ENCODE measurements around the gene MBNL1. TPM values are rescaled to one million over a fixed set of nuclear protein-coding genes. Genes with fewer than 3 reads are reported as not detected.

The MBNL1 gene
- total and polyA plus RNA-seq, 2 of the 13 experiments (the other 11 are each of a cell fraction or from before 2014, with no cell fraction given), result 27.1 to 55.4 TPM

DNA sequence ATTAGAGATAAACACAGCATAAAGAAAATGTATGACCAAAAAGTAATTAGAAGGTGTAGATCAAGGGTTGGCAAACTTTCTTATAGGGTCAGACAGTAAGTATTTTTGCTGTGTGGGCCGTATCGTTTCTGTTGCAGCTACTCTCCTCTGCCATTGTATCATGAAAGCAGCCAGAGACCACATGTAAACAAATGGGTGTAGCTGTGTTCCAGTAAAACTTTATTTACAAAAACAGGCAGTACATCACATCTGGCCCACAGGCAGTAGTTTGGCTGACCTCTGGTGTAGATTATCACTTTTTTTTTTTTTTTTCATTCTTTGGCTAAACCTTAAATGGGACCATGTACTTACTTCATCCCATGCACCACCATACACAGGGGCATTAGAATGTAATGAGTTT lies 190.8 kb downstream of the MBNL1 start:
- in situ Hi-C loops (cut with HindIII; ENCODE audit: extremely low pct_ligation_motif_present, low pct_unique_long_range_greater_than_20kb) (no loop called here), intact Hi-C loops (cut with micrococcal nuclease; ENCODE audit: unreplicated experiment) (no loop called here)
- no peaks in the 10 kb centered on the region for H4K20me1 ChIP-seq (ENCODE audit: insufficient read depth, low read length)
- FAIRE-seq (no peak), ATAC-seq (no peak), DNase-seq (ENCODE audit: low spot score) (no peak)
- ChIA-PET POLR2A (no interaction called here), CTCF (ENCODE audit: low intra/inter-chr PET ratio, low total read pairs) (no interaction called here)
- BruUV-seq (replicated peaks), result no TSS peak
- no peaks in the 10 kb centered on the region for H3K4me1 ChIP-seq (ENCODE audit: insufficient read depth, low read length)
- H3K36me3 ChIP-seq (replicated peaks in 1 of 2; ENCODE audit: control insufficient read depth in 1 of 2, insufficient read depth in 2 of 2, low read length in 2 of 2), result peaks cover 5 to 43% of the 10 kb centered on the region in 2 experiments; a peak in 4 of 5 replicates
- H3K4me2 ChIP-seq (ENCODE audit: low read depth, low read length), result no peak overlapping the region
- H3K27ac ChIP-seq (ENCODE audit: extremely low read length, insufficient read depth, low read length), result no peak overlapping the region
- H3K4me3 ChIP-seq (replicated peaks in 1 of 3; ENCODE audit: insufficient read depth in 1 of 3, low read depth in 2 of 3, low read length in 3 of 3), result no peak overlapping the region
- no peak overlapping the region for H2AFZ ChIP-seq (ENCODE audit: low read length)
- H3K79me2 ChIP-seq (ENCODE audit: insufficient read depth, low read length), result no peaks in the 10 kb centered on the region
- no peak overlapping the region for H3K9ac ChIP-seq (ENCODE audit: insufficient read depth, low read depth, low read length)
- no peaks in the 10 kb centered on the region for H3K27me3 ChIP-seq (ENCODE audit: control insufficient read depth in 1 of 2, insufficient read depth in 2 of 2, low read length in 2 of 2)
- 100% methylated on average over 2 of the region's 2 CpGs for WGBS (ENCODE audit: low lambda C conversion rate)
- H3K9me3 ChIP-seq (ENCODE audit: low read length), result no peaks in the 10 kb centered on the region
- TF ChIP-seq ZNF225 (CRISPR knock-in tag; IDR thresholded peaks at IDR 0.05) (no peak), SOX6 (IDR thresholded peaks at IDR 0.05) (no peak), SOX6 (CRISPR knock-in tag; IDR thresholded peaks at IDR 0.05) (no peak), DNMT3B (CRISPR knock-in tag; conservative IDR thresholded peaks at IDR 0.05) (no peak), KMT2B (CRISPR knock-in tag; IDR thresholded peaks at IDR 0.05) (no peak), SKI (IDR thresholded peaks at IDR 0.05; ENCODE audit: partially characterized antibody) (no peak), ZNF142 (CRISPR knock-in tag; IDR thresholded peaks at IDR 0.05) (no peak), ZSCAN20 (CRISPR knock-in tag; IDR thresholded peaks at IDR 0.05; ENCODE audit: borderline replicate concordance) (no peak)
- TF ChIP-seq, protein P1, sequence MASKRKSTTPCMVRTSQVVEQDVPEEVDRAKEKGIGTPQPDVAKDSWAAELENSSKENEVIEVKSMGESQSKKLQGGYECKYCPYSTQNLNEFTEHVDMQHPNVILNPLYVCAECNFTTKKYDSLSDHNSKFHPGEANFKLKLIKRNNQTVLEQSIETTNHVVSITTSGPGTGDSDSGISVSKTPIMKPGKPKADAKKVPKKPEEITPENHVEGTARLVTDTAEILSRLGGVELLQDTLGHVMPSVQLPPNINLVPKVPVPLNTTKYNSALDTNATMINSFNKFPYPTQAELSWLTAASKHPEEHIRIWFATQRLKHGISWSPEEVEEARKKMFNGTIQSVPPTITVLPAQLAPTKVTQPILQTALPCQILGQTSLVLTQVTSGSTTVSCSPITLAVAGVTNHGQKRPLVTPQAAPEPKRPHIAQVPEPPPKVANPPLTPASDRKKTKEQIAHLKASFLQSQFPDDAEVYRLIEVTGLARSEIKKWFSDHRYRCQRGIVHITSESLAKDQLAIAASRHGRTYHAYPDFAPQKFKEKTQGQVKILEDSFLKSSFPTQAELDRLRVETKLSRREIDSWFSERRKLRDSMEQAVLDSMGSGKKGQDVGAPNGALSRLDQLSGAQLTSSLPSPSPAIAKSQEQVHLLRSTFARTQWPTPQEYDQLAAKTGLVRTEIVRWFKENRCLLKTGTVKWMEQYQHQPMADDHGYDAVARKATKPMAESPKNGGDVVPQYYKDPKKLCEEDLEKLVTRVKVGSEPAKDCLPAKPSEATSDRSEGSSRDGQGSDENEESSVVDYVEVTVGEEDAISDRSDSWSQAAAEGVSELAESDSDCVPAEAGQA (IDR thresholded peaks at IDR 0.05; ENCODE audit: low read depth), result no peak
- TF ChIP-seq, protein P1 (CRISPR knock-in tag; IDR thresholded peaks at IDR 0.05; ENCODE audit: borderline replicate concordance), result no peak
